ENCODE measurements around the gene LRP11. TPM values are rescaled to one million over a fixed set of nuclear protein-coding genes. Genes with fewer than 3 reads are reported as not detected.

Gene LRP11
- total and polyA plus RNA-seq, 2 of the 13 experiments (the other 11 are each of a cell fraction or from before 2014, with no cell fraction given) = 32.4 to 48.9 TPM

DNA sequence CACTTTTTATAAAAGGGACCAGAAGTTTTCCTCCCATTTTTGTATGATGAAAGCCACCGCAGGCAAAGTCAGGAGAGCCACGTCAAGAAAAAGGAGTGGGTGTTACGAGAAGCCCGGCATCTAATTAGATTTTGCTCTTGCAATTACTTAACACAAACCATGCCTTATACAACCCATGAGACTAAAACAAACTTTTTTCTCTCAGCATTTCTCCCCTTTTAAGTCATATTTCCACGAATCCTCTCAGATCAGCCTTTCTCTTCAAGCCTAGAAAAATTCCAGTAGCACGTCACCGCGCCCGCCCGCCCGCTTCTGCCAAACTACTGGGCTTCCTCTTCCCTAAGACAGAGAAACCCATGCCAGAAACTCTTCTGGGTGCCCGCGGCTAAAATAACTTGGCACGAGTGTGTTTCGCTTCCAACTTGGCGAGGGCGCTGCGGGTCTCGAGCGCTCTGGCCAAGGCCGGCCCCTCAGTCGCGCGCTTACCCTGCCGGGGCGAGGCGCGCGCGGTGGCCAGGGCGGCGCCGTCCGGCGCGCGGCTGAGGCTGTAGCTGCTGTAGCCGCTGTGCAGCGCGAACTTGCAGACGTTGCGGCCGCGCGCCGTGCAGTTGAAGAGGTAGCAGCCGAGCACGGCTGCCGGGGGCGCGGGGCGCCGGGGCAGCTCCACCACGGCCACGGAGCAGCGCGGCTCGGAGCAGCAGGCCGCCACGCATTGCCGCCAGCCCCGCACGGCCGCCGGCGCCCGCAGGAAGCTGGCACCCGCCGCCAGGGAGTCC is 1.0 kb downstream of the LRP11 start (continued):
- TF ChIP-seq, protein P1, sequence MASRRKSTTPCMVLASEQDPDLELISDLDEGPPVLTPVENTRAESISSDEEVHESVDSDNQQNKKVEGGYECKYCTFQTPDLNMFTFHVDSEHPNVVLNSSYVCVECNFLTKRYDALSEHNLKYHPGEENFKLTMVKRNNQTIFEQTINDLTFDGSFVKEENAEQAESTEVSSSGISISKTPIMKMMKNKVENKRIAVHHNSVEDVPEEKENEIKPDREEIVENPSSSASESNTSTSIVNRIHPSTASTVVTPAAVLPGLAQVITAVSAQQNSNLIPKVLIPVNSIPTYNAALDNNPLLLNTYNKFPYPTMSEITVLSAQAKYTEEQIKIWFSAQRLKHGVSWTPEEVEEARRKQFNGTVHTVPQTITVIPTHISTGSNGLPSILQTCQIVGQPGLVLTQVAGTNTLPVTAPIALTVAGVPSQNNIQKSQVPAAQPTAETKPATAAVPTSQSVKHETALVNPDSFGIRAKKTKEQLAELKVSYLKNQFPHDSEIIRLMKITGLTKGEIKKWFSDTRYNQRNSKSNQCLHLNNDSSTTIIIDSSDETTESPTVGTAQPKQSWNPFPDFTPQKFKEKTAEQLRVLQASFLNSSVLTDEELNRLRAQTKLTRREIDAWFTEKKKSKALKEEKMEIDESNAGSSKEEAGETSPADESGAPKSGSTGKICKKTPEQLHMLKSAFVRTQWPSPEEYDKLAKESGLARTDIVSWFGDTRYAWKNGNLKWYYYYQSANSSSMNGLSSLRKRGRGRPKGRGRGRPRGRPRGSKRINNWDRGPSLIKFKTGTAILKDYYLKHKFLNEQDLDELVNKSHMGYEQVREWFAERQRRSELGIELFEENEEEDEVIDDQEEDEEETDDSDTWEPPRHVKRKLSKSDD (CRISPR knock-in tag; IDR thresholded peaks at IDR 0.05; ENCODE audit: low read depth) = no peak
- TF ChIP-seq, protein P2, sequence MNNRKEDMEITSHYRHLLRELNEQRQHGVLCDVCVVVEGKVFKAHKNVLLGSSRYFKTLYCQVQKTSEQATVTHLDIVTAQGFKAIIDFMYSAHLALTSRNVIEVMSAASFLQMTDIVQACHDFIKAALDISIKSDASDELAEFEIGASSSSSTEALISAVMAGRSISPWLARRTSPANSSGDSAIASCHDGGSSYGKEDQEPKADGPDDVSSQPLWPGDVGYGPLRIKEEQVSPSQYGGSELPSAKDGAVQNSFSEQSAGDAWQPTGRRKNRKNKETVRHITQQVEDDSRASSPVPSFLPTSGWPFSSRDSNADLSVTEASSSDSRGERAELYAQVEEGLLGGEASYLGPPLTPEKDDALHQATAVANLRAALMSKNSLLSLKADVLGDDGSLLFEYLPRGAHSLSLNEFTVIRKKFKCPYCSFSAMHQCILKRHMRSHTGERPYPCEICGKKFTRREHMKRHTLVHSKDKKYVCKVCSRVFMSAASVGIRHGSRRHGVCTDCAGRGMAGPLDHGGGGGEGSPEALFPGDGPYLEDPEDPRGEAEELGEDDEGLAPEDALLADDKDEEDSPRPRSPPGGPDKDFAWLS (CRISPR knock-in tag; IDR thresholded peaks at IDR 0.05; ENCODE audit: borderline replicate concordance) = no peak
- TF ChIP-seq SIN3A (IDR thresholded peaks at IDR 0.05; ENCODE audit: borderline replicate concordance, low read depth, low read length) (0 out of 2 replicates have a peak, but pooled peaks have one; percentile 11), SPEN (CRISPR knock-in tag; IDR thresholded peaks at IDR 0.05; ENCODE audit: low read depth) (no peak), ZNF850 (CRISPR knock-in tag; conservative IDR thresholded peaks at IDR 0.05) (no peak), KLF12 (CRISPR knock-in tag; IDR thresholded peaks at IDR 0.05; ENCODE audit: borderline replicate concordance) (peak; percentile 63; the same call in 1 of the 2 replicates), SMARCE1 (IDR thresholded peaks at IDR 0.05; ENCODE audit: borderline replicate concordance) (no peak), GTF2F1 (IDR thresholded peaks at IDR 0.05; ENCODE audit: low read length) (no peak)
- TF ChIP-seq, protein P3, sequence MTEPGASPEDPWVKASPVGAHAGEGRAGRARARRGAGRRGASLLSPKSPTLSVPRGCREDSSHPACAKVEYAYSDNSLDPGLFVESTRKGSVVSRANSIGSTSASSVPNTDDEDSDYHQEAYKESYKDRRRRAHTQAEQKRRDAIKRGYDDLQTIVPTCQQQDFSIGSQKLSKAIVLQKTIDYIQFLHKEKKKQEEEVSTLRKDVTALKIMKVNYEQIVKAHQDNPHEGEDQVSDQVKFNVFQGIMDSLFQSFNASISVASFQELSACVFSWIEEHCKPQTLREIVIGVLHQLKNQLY (CRISPR knock-in tag; IDR thresholded peaks at IDR 0.05) = no peak
